ENCODE results near the gene ARHGAP15. TPM values are rescaled to one million over a fixed set of nuclear protein-coding genes. Genes with fewer than 3 reads are reported as not detected.
"Not testable (repeated sequence)": the region's sequence is repeated elsewhere in the genome, so short reads cannot be mapped to it uniquely, and the experiment has no call there.

The ARHGAP15 gene
- total RNA-seq, 1 experiment from 2014 or later = 0.41 TPM

- CTCF ChIA-PET = no interaction called here
These were observed 404.6 kb downstream of the ARHGAP15 start for GRCh38 chr2:143533846-143534245.

GRCh38 chr2:143535802-143536201 is 406.6 kb downstream of the ARHGAP15 start:
- TF ChIP-seq REST (IDR thresholded peaks at IDR 0.05; ENCODE audit: insufficient read depth in 1 of 2, low read depth in 2 of 2, low read length in 1 of 2) (no peak), SIN3A (IDR thresholded peaks at IDR 0.05; ENCODE audit: borderline replicate concordance, insufficient read depth, low read depth, low read length) (no peak), CTCF (IDR thresholded peaks at IDR 0.05) (no peak), TCF7L2 (IDR thresholded peaks at IDR 0.05; ENCODE audit: low read depth, low read length) (no peak), POLR2AphosphoS5 (IDR thresholded peaks at IDR 0.05; ENCODE audit: low read depth, low read length) (no peak)
- no peaks in the 10 kb centered on the region for H3K36me3 ChIP-seq (ENCODE audit: control insufficient read depth, insufficient read depth, low read length)
- intact Hi-C loops (cut with micrococcal nuclease; ENCODE audit: unreplicated experiment) = no loop called here
- no peaks in the 10 kb centered on the region for H3K9me3 ChIP-seq (ENCODE audit: control insufficient read depth, insufficient read depth, low read depth, low read length)
- no peak overlapping the region for H3K4me3 ChIP-seq (ENCODE audit: low read depth in 2 of 2, low read length in 2 of 2)
- ATAC-seq (no peak), DNase-seq (ENCODE audit: low read depth, low spot score) (no peak)
- ChIA-PET CTCF (no interaction called here), POLR2A (no interaction called here)
- in situ Hi-C loops (cut with HindIII; ENCODE audit: low pct_unique_long_range_greater_than_20kb, low sequenced_read_pairs) = no loop called here
- H3K27me3 ChIP-seq (ENCODE audit: control insufficient read depth, insufficient read depth, low read length) = no peaks in the 10 kb centered on the region
- no peaks in the 10 kb centered on the region for H3K4me1 ChIP-seq (ENCODE audit: control insufficient read depth, insufficient read depth, low read length)
- no TSS peak for BruUV-seq (replicated peaks)
- no peak overlapping the region for H3K27ac ChIP-seq (ENCODE audit: low read length)

More at GRCh38 chr2:143533846-143534245, 404.6 kb downstream of the ARHGAP15 start:
- no peak for ATAC-seq
- no peak overlapping the region for H3K4me3 ChIP-seq (ENCODE audit: low read depth in 2 of 2, low read length in 2 of 2)
- no peaks in the 10 kb centered on the region for H3K4me1 ChIP-seq (ENCODE audit: control insufficient read depth, insufficient read depth, low read length)
- H3K9me3 ChIP-seq (ENCODE audit: control insufficient read depth, insufficient read depth, low read depth, low read length) = no peaks in the 10 kb centered on the region
- TF ChIP-seq SIN3A (IDR thresholded peaks at IDR 0.05; ENCODE audit: borderline replicate concordance, insufficient read depth, low read depth, low read length) (no peak), CTCF (IDR thresholded peaks at IDR 0.05) (no peak), REST (IDR thresholded peaks at IDR 0.05; ENCODE audit: insufficient read depth in 1 of 2, low read depth in 2 of 2, low read length in 1 of 2) (no peak), TCF7L2 (IDR thresholded peaks at IDR 0.05; ENCODE audit: low read depth, low read length) (no peak), POLR2AphosphoS5 (IDR thresholded peaks at IDR 0.05; ENCODE audit: low read depth, low read length) (no peak)
- H3K27me3 ChIP-seq (ENCODE audit: control insufficient read depth, insufficient read depth, low read length) = no peaks in the 10 kb centered on the region
- BruUV-seq (replicated peaks) = no TSS peak
- no peak overlapping the region for H3K27ac ChIP-seq (ENCODE audit: low read length)
- DNase-seq (ENCODE audit: low read depth, low spot score) = no peak
- POLR2A ChIA-PET = no interaction called here
- in situ Hi-C loops (cut with HindIII; ENCODE audit: low pct_unique_long_range_greater_than_20kb, low sequenced_read_pairs) = no loop called here
- H3K36me3 ChIP-seq (ENCODE audit: control insufficient read depth, insufficient read depth, low read length) = no peaks in the 10 kb centered on the region
- intact Hi-C loops (cut with micrococcal nuclease; ENCODE audit: unreplicated experiment) = no loop called here

- BruUV-seq (replicated peaks); H3K27me3 ChIP-seq (ENCODE audit: control insufficient read depth, insufficient read depth, low read length); H3K27ac ChIP-seq (ENCODE audit: low read length); H3K4me1 ChIP-seq (ENCODE audit: control insufficient read depth, insufficient read depth, low read length); DNase-seq (ENCODE audit: low read depth, low spot score); ATAC-seq; in situ Hi-C loops (cut with HindIII; ENCODE audit: low pct_unique_long_range_greater_than_20kb, low sequenced_read_pairs); intact Hi-C loops (cut with micrococcal nuclease; ENCODE audit: unreplicated experiment); CTCF ChIA-PET; H3K9me3 ChIP-seq (ENCODE audit: control insufficient read depth, insufficient read depth, low read depth, low read length); POLR2A ChIA-PET; H3K4me3 ChIP-seq (ENCODE audit: low read depth in 2 of 2, low read length in 2 of 2); H3K36me3 ChIP-seq (ENCODE audit: control insufficient read depth, insufficient read depth, low read length): not testable (repeated sequence)
These were observed 412.7 kb downstream of the ARHGAP15 start for GRCh38 chr2:143541899-143542298.
